ENCODE data around the gene ZNF775.

The ZNF775 gene

DNA sequence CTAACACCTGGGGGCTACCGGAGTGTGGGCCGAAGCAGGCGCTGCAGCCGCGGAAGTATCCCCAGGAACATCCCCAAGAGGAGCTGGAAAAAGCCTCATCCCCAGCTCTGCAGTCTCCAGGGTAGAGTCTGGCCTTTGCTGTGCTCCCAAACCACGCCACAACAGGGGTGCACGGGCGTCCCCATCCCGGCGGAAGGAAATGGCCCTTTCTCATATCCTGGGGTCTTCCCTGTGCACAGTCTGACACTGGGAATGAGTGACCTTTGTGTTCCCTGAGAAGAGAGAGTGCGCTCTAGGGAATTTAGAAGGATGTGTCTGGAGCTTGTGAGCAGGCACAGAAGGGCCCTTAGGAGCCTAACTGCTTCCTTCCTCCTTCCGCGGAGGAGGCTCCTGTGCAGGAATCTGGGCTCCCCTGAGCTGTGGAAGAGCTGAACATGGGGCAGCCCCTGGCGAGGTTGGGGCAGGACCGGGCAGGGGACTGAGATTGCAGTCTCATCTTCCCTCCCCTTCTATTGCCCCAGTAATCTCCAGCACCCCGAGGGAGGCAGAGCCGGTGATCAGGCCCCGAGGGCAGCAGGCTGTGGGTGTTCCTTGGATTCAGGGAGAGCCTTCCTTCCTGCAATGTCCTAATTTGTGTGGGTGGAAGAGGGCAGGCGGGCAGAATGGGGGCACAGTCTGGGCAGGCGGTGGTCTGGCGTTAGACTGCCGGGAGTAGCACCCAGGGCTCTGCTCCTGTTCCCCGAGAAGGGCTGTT is 9.2 kb upstream of the ZNF775 start:
- DNase-seq, result no peak

DNA sequence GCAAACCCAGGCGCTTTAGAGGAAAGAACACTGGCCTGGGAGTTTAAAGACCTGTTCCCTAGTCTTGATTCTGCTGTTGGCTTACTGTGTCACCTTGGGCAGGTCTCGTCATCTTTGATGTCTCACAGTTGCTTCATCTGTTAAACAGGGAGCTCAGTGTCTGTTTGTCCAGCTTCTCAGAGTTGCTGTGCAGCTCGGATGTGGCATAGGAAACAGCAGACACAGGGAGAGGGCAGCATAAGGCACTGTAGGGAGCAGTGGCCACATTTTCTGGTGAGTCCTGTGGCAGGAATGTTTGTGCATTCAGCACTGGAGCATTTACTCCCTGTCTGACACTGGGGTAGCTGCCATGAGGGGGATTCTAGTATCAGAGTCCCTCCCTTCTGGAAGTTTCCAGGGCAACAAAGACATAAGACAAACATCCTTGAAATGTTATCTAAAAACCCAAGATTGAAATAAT is 8.5 kb upstream of the ZNF775 start:
- no peak for DNase-seq

DNA sequence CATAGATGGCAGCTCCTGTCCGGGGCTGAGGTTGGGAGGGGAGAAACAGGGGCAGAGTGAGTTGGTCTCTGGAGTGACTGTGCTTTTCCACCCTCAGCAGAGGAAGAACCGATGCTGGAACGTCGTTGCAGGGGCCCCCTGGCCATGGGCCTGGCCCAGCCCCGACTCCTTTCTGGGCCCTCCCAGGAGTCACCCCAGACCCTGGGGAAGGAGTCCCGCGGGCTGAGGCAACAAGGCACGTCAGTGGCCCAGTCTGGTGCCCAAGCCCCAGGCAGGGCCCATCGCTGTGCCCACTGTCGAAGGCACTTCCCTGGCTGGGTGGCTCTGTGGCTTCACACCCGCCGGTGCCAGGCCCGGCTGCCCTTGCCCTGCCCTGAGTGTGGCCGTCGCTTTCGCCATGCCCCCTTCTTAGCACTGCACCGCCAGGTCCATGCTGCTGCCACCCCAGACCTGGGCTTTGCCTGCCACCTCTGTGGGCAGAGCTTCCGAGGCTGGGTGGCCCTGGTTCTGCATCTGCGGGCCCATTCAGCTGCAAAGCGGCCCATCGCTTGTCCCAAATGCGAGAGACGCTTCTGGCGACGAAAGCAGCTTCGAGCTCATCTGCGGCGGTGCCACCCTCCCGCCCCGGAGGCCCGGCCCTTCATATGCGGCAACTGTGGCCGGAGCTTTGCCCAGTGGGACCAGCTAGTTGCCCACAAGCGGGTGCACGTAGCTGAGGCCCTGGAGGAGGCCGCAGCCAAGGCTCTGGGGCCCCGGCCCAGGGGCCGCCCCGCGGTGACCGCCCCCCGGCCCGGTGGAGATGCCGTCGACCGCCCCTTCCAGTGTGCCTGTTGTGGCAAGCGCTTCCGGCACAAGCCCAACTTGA is 7.8 kb upstream of the ZNF775 start:
- no peak for DNase-seq

DNA sequence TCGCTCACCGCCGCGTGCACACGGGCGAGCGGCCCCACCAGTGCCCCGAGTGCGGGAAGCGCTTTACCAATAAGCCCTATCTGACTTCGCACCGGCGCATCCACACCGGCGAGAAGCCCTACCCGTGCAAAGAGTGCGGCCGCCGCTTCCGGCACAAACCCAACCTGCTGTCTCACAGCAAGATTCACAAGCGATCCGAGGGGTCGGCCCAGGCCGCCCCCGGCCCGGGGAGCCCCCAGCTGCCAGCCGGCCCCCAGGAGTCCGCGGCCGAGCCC is 7.2 kb upstream of the ZNF775 start:
- DNase-seq, result no peak

DNA sequence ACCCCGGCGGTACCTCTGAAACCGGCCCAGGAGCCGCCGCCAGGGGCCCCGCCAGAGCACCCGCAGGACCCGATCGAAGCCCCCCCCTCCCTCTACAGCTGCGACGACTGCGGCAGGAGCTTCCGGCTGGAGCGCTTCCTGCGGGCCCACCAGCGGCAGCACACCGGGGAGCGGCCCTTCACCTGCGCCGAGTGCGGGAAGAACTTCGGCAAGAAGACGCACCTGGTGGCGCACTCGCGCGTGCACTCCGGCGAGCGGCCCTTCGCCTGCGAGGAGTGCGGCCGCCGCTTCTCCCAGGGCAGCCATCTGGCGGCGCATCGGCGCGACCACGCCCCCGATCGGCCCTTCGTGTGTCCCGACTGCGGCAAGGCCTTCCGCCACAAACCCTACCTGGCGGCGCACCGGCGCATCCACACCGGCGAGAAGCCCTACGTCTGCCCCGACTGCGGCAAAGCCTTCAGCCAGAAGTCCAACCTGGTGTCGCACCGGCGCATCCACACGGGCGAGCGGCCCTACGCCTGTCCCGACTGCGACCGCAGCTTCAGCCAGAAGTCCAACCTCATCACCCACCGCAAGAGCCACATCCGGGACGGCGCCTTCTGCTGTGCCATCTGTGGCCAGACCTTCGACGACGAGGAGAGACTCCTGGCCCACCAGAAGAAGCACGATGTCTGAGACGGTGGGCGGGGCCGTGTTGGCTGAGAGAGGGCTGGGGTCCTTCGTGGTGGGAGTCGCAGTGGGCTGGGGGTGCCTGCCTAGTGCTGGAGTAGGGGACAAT is 6.7 kb upstream of the ZNF775 start:
- peak; percentile 50 for DNase-seq

DNA sequence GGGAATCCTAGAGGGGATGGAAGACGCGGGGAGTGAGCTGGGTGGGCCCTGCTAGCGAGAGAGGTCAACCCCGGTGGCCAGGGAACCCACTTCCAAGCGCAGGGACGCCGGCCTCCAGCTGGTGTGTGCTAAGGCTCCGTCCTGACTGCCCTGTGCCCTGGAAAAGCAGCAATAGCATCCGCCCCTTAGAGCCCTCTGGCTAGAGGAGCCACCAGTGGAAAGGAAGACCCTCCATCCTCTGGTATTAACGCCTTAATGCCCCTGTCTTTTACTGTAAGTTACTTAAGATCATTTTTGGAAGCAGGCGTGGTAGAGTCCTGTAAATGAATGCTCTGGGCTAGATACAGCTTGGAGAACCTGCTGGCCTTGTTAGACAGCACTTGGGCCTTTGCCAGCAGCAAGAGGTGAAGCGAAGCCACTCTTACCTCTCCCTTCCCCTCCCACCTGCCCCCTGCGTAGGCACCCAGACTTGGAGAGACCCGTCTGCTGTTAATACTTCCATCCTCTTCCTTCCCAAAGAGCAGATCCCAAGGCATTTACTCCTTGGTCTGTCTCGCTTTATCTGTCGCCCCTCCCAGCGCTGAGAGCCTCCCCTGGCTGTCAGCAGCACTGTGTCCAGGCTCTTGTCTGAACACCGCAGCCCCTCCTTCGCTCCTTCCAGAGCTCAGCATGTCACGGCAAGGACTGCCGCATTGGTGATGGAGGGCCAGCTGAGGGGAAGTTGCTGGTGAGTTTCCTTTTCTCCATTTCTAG is 5.9 kb upstream of the ZNF775 start:
- no peak for DNase-seq

DNA sequence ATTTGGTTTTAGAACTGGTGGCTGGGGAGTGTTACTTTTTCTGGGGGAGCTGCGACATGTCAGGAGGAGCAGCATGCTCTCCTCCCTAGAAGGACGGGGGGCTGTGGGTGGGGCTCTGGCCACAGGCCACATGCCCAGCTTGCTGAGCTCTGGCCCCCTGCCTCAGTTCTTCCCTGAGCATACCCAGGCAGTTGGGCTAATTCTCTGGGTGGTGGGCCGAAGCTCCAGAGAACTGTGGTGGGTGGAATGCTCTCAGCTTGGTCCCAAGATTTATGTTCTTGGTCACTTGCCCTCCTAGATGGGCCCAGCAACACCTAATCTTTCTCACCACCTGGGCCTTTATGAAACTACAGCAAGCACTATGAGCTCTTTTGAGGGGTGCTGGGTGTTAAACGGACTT is 5.1 kb upstream of the ZNF775 start:
- DNase-seq, result no peak

DNA sequence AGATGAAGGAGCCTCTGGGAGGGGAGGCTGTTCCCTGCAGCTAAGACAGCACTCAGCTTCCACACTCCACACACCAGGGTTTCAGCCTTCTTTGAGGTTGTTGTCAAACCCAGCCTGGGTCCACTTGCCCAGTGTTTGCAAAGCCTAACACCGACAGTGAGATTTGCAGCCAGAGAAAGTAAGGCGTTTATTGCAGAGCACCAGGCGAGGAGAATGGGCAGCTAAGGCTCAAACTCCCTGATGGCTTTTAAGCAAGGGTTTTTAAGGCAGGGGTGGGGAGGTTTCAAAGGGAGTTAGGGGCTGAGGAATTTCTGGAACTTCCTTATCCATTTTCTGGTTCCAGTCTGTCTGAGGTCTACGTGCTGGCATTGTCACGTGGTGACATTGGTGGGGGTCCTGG is 4.7 kb upstream of the ZNF775 start:
- no peak for DNase-seq

DNA sequence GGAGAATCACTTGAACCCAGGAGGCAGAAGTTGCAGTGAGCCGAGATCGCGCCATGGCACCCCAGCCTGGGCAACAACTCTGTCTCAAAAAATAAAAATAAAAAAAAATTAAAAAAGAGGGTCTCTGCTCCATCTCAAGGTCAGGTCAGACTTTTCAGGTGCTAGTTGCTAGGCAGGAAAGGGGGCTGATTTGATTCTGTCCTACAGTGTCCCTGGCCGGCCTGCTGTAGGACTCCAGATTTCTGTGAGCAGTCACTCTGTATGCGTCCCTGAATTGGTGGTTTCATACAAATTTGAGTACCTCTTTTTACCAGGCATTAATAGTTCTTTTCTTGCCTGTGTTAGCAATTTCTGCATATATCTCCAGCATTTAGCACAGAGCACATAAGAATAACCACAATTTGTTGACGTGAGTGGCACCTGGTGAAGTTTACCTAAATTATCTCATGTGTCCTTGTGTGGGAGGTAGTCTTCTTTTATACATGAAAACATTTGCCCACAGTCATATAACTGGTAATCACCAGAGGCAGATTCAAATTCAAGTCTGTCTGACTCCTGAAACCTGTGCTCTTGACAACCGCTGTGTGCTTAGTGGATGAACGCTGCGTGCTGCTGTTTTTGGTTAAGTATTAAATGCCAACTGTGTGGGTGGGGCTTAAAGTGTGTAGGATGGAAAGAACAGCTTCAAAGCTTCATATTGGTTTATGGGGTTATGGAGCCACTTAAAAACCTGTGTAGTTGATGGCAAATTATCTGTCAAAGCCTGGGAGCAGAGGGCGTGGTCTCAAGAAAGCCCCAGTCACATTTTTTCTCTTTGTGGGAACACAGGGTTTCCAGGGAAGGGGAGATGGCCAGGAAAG is 3.2 kb upstream of the ZNF775 start:
- peak; percentile 32 for DNase-seq

DNA sequence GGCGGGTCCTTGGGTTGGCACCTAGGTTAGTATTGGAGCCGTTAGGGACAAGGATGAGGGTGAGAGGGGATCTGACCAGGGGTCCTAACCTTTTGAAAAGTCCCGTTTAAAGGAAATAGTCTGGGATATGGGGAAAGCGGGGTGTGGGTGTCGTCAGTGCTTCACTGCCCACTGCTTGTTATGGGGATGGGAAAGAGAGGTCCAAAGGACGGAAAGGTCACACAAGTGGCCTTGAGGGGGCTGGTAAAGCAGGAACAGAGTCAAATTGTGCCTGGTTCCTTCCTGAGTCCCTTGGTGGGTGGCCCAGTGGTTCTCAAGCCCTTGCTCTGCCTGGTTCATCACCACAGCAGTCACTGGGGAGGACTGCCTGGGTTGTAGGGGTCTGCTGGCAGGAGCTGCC is 2.6 kb upstream of the ZNF775 start:
- no peak for DNase-seq

DNA sequence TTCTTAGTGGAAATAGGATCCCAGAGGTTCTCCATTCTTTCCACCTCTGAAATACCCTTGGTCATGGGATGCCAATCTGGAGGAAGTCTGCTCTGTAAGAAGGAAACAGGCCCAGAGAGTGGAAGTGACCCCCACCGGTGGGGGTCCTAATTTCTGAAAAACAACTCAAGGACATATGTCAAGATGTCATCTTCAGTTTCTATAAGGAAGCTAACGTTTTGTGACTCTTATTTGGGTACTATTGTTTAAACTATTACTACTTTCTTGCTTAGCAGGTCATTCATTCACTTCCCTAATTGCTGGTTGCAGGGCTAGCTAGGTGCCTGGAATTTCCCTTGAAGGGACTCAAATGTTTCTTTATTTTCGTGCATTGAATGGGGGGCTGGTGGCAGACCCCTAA is 1.9 kb upstream of the ZNF775 start:
- no peak for DNase-seq

DNA sequence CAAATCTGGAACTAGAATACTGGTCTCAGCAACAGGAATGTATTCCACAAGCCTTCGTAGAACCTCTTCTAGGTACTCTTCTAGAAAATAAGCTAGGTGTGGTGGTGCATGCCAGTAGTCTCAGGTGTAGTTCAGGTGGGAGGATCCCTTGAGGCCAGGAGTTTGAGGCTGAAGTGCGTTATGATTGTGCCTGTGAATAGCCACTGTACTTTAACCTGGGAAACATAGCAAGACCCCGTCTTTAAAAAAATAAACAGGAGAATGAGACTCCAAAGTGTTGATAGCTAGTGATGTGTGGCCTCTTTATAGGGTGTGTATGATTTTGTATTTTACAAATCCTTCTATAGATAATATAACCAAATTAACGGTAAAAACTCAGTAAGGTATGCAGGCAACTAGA is 1.5 kb upstream of the ZNF775 start:
- peak; percentile 63 for DNase-seq

DNA sequence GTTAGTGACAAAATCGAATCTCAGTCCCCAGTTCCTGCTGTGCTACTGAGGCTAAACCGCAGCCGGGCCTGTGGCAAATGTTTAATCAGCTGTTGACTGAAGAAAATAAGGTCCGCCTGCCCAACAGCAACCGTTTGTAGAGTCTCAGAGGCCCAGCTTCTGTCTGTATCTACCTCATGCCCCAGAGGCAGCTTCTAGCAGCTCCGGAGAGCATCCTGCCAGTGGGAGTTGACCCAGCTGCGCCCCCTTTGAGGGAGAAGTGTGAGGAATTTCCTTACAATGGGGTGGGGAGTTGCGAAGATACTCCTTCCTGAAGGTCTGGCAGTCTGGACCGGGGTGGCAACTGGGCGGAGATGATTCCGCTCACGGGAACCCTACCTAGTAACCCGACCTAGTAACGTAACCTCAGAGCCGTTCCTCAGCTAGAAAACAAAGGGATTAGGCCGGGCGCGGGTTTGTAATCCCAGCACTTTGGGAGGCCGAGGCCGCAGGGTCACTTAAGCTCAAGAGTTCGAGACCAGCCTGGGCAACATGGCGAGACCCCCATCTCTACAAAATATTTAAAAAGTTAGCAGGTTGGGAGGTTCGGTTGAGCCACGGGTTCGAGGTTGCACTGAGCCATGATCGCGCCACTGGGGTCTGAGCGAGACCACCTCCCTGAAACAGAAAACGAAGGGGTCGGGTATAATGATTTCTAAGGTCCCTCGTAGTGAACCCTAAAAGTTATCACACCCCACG is 846 bp upstream of the ZNF775 start:
- peak; percentile 94 for DNase-seq

DNA sequence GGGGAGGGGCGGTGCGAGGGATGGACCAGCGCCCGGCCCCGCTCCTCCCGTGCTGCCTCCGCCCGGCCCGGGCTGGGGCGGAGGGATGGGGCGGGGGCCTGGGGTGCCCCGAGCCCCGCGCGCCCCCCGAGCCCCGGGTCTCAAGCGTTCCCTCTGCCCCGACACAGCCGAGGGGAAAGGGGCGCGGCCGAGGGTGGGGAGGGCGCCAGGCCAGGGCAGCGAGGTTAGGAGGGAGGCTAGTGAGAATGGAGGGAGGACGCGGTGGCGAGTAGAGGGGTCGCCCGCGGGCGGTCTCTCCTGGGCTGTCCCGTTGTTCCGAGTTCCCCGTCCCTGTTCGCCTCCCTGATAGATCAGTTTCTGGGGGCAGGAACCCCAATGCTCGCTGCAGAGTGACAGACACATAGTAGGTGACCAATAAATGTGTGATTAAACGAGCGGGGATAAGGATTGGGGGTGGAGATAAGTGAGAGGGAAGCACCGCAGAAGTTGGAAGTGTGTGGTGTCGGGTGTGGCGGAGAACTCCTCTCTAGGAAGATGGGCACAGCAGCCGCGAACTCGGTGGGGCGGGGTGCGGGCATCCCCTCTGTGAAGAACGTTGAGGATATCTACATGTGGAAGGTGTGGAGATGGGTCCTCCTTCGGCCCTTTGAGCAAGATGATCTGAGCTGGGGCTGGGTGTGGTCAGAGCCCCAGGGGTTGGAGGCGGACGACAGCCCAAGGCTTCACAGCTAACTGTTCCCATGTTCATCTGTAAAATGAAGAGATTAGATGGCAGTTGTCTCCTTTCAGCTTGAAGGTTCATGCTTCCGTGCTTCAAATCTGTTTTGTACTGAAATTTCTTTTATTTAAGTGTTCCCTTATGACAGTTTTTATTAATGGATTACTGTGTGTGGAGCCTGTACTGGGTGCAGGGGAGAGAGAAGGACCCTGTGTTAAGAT is 580 bp downstream of the ZNF775 start:
- DNase-seq, result peak; percentile 77

DNA sequence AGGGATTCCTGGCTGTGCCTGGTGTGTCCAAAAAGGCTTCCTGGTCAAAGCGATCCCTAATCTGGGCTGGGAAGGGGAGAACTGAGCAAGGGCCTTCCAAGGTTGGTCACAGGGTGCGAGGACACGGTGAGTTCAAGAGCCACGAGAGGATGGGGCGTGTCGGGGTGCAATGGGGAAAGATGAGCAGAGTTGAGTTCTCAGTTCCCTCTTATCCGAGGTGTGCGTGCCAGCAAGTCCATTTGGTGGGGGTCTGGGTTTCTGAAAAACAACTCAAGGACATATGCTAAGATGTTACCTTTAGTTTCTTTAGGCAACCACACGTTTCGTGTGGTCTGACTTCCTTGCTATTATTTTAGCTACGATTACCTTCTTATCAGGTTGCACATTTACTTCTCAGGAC is 1.3 kb downstream of the ZNF775 start:
- no peak for DNase-seq

DNA sequence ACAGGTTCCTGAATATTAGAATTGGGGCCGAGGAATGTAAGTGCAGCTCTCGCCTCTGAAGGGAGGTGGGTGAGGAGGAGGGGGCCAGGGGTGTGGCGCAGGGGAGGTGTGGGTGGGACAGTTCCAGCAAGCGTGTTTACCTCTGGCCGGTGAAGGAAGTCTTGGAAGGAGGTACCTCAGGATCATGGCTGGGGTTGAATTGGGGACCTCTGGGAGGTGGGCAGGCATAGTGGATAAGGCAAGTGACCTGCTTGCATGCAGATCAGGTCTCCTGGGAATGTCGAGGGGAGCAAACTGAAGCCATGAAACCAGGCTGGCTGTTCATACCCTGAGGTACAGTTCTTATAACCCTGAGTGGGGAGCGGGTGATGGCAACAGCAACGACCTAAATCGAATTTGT is 2.0 kb downstream of the ZNF775 start:
- peak; percentile 45 for DNase-seq

DNA sequence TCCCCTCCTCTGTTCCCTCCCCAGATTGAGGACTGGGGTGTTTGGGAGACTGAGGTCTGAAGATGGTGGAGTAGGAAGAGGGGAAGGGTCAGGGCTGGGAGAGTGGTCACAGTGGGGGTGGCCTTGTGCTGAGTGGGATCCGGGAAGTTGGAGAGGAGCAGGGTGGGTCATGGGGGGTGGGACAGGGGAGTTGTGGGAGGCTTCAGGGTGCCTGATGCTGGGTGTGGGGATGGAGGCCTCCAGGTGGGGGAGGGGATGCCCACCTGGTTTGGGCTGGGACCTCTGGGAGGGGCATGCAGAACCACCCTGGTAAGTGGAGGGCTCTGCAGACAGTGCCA is 2.6 kb downstream of the ZNF775 start:
- no peak for DNase-seq

DNA sequence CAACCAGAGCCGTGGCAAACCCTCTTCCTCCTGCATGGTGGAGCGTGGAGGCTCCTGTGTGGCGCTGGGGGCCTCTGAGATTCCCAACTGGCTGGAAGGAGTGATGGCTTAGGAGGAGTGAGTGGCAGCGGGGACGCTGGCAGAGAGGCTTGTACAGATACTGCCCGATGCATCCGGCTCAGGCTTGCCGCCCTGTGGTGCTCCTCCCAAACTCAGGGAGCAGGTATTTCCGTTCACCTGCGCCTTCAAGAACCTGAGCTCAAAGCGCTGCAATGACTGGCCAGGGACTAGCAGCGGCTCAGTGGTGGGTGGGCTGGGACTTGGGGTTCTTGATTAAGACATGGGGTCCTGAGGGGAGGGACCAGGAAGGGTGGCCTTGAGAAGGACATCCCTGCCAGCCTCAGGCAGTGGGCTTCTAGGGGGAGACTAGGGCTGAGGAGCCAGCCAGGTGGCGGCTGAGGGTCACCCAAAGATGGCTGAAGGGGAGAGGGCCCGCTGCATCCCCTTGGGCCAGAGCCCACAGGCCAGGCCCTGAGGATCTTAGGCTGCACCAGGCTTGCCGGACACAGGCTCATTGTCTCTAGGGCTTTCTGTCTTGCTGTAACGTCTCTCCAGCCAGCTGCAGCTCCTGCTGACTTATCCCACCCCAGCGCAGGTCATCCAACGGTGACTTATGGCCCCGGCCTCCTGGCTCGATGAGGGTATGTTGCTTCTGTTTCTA is 3.2 kb downstream of the ZNF775 start:
- DNase-seq, result peak; percentile 73

DNA sequence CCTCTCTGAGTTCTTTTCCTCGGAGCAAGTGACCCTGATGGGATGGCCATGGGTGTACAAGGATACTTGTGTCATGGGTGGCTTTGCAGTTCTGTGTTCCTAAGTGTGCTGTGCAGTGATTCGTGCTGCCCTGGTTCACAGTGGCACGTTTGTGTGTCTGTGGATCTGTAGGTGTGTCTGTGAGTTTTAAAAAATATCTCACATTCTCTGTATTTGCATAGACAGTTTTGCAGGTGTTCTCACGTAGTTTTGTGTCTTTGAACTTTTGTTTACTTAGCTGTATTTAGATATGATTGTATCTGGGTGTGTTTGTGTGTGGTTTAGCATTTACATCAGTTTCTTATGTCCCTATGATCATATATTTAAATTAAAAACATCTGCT is 3.7 kb downstream of the ZNF775 start:
- peak; percentile 99 for DNase-seq

Measured in NCI-H526 treated with DMSO at 0.1 percent for 48 hours (cell line).